Tibial nerve (tissue), 3 donors: ENCODE data around the gene CLDN12.

Source experiments
- CTCF ChIP-seq, 5 experiments: fragments of 200-600 bp in 3 of 5; fragments of 450-650 bp in 2 of 5; sonication (generic) in 3 of 5; IDR thresholded peaks; one replicate each; pipeline ENCODE4 v1.5.1; 2016 to 2019; ENCODE audit warnings: antibody characterized with exemption in 5 of 5, mild to moderate bottlenecking in 3 of 5, moderate library complexity in 2 of 5
- POLR2A ChIP-seq, 2 donors: fragments of 450-650 bp; IDR thresholded peaks; one replicate each; pipeline ENCODE4 v1.6.1; 2017; ENCODE audit warnings: antibody characterized with exemption in 2 of 2, mild to moderate bottlenecking in 2 of 2, moderate library complexity in 2 of 2

GRCh38 chr7:90455163-90456030 is 52.1 kb downstream of the CLDN12 start:
- TF ChIP-seq POLR2A (IDR thresholded peaks at IDR 0.05): no peak
- peak; percentile 58 to 66 (median 64) for TF ChIP-seq CTCF (IDR thresholded peaks at IDR 0.05)
